ENCODE results near the gene HHAT.

The HHAT gene

DNA sequence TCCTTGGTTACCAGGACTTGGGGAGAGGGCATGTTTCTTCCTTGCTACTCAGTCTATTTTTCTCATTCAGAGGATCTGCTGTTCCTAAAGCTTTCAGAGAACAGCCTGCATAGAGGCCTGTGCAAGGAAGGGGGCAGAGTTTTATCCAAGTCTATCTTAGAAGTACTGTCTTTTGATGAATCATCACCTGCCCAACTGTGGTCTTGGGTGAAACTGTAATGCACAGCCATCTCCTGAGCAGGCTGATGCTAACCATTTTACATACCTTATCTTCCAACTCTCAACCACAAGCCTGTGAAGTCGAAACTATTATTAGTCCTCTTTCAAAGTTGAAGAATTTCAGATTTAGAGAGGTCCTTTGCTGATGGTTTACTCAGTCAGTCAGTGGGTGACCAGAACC lies 368.0 kb downstream of the HHAT start:
- no peak for DNase-seq

DNA sequence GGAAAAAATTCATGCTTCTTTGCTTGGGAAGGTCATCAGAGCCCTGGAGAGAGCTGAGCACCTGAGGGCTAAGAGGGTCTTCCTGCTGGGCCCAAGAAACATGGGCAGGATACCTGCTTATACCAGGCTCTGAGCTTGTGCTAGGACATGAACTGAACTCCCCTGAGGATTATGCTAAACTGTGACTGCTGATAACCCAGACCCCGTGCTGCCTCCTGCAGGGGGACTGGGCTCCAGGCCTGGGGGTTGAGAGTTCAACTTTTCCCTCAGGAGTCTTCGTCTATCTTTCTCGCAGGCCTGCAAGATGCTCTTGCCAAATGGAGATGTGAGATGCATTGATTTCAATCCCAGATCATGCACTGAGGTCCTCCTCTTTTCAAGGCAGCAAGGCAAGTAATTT lies 368.5 kb downstream of the HHAT start:
- DNase-seq: no peak

DNA sequence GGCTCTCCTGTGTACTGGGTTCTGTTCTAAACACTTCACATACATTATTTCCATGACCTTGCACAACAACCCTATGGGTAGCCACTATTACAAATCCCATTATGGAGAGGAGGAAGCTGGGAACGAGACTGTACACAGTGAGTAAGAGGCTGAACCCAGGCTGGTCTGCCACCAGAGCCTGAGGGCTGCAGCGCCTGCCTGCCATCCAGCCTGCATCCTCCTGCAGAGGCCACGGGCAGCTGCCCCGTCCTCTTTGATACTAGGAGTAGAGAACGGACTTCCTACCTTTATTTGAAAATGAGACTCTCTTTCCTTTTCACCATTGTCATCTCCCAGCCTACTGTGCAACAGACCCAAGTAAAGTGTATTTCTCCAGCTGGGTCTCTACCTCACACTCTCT lies 370.0 kb downstream of the HHAT start:
- no peak for DNase-seq

DNA sequence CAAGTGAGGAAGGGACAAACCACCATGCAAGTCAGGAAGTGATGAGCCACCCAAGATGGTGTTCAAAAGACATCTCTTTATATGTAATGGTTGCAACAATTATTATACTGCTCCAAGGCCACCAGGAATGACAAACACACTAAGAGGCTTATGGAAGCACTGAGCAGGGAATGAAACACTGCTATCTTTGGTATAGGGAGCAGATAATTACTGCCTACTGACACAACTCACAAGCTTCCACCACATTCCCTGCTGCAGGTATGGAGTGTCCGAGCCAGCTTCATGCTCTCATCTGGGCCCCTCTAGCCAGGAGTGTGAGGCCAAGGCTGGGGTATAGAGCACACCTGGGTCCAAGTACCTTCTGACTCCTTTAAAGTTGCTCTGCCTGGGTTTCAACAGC lies 371.4 kb downstream of the HHAT start:
- DNase-seq: no peak

DNA sequence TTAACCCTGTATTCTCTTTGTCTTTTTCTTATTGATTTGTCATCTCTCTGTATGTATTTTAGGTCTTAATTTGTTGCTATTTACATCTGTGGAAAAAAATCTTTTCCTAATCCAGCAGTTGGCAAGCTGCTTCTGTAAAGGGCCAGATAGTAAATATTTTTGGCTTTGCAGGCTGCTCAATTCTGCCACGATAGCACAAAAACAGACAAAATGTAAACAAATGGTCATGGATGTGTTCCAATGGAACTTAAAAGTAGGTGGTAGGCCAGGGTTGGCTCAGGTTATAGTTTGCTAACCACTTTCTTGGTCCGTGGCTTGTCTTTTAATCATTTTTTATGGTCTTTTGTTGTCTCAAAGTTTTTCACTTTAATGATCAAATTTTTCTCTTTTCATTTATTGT lies 371.8 kb downstream of the HHAT start:
- no peak for DNase-seq

DNA sequence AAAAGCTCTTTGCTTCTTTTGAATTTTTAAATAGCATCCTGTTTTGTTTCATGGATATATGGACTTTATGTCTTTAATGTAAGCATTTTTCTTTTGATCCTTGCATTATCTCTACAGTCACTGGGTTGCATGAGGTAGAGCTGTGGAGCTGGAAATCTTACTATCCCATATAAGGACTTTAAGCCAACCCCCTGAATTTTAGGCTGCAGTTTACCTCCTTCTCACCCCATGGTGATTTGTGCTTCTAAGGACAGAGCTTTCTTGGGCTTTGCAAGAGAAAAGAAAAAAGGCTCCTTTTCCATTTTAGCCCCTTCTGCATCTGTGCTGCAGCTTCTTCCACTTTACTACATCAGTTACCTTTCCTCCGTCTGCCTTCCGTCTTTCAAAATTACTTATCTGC lies 373.8 kb downstream of the HHAT start:
- no peak for DNase-seq

DNA sequence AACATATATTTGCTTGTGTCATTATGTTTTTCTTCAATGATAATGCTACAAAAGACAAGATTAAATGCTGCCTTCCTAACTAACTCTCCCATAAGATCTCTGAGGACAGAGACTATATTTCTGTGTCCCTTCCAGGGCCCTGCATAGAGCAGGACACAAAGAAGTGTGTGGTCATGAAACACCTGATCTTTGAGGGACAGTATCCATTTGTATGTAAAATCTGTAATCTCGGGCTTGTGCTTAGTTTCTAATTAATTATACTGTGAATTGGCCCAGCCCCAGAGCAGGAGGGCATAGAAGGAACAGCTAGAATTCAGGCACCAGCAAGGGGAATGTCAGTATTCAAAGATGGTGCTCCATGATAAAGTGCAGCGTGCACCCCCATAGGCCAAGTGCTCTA lies 374.9 kb downstream of the HHAT start:
- DNase-seq: no peak

DNA sequence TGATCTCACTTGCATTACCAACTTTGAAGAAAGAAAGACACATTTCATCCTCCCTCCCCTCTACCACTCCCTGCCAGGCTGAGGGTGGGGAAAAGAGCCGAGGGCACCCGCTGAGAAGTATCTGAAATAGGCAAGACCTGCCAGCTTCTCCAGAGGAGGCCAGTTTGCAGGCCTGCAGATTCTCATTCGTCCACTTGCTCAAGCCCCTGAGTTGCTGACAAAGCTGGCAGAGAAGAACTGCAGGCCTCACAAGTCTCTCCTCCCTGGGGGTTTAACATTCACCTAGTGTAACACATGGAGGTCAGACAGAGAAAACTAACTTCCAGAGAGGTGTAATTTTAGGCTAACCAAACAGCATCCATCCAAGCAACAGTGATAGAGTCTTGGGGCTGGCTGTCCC lies 376.4 kb downstream of the HHAT start:
- DNase-seq: no peak

DNA sequence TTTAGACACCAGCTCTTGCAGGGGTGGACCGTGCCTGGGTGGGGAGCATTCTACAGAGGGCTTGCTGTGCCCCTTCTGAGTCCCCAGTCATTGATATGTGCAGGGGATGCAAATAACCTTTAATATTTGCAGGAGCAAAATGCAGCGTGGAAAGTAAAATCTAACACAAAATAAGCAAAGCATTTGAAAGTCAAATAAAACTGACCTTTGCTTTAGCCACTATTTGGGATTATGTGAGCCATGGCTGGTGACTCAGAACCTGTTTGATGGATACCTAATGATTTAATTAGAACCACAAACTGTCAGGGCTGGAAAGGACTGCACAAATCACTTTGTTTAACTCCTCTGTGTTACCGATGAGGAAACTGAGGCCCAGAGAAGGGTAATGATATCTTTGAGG lies 377.5 kb downstream of the HHAT start:
- DNase-seq: no peak

DNA sequence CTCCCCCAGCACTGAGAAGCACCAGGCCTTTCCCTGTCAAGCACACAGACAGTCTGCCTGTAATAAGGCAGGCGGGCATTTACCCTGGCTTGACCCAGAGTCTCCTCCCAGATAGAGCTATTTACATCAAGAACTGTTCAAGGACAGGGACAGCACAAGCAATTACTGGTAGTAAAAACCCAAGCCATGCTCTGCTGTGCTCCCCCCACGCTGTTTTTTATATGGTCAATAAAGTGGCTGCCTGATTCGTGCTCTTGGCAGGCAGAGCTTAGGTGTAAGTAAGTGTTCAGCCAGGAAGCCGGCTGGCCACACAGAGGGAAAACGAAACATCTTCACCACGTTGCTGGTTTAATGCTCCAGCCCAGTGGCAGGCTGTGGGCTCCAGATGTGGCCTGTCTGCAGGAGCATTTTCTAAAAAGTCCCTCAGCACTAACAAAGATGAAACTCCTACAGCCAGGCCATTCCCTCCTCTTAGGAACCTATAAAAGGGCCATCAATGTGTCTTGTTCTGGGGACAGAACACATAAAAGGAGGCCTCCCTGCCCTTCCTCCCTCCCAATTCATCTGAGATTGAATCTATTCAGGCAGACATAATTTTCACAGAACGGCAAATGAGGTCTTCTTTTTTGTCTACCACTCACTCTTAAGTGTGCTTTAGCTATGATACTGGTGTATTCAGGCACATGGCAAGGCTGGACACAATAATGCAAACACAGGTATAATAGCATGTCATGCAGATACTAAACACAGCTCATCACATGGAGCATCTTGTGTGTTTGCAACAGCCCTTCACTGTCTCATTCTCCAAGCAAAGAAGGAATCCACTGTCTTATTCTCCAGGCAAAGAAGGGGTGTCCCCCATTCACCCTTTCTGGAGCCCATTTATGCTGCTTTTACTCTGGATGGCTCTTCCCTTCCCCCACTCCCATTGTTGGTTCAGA lies 378.9 kb downstream of the HHAT start:
- no peak for DNase-seq

DNA sequence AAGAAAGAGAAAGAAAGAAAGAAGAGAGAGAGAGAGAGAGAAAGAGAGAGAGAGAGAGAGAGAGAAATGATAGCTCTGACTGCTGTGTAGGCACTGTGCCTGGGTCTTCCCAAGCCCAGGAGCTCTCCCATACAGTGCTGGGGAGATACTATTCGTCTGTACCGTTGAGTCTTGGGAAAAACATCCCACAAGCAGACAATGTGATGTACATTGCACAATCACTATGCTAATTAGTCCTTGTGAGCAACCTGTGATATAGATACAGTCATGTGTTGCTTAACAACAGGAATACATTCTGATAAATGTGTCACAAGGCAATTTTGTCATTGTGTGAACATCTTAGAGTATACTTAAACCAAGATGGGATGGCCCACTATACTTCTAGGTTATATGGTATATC lies 381.0 kb downstream of the HHAT start:
- DNase-seq: no peak

DNA sequence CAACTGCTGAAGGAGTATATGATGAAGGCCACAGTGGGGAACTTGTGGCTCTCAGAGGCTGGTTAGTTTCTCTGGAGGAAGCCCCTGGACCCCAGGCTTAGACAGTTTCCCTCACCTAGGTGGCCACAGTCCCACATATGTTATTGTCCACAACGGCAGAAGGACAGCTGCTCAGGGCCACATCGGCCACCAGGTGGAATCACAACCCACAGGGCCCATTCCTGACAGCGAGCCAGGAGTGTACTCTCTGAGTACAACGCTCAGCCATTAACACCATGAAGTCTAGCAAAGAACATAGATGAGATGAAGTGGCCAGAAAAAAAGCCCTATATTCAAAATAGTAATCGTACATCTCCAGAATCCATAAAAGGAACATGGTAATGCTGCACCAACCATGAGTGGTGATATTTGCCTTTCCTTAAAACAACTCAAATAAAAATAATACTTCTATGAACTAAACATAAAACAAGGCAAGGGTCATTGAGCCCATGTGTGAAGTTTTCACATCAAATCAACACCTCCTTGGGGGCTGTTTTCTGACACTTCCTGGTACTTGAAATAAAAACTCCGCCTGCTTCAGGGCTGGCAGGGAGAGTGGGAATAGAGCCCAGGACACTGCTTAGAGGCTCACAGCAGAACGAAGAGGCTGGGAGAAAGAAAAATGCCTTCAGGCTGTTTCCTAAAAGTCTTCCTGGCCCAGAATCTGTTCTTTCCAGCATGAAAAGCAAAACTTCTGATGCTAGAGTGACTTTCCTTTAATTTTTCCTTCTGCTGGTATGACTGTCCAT lies 383.3 kb downstream of the HHAT start:
- DNase-seq: no peak

DNA sequence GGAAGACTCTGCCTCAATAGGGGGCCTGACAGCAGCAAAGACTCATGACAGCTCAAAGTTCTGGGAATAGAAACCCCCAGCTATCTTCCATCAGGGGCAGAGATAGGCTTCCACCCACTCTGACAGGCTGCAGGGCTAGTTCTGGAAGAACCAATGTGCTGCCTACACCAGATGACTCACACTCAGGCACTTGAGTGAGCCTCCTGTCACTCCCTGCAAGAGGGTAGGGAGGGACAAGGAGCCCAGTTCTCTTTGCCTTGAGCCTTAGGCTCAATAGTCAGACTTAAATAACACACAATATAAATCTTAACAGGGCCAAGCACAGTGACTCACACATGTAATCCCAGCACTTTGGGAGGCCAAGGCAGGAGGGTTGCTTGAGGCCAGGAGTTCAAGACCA lies 386.4 kb downstream of the HHAT start:
- no peak for DNase-seq

DNA sequence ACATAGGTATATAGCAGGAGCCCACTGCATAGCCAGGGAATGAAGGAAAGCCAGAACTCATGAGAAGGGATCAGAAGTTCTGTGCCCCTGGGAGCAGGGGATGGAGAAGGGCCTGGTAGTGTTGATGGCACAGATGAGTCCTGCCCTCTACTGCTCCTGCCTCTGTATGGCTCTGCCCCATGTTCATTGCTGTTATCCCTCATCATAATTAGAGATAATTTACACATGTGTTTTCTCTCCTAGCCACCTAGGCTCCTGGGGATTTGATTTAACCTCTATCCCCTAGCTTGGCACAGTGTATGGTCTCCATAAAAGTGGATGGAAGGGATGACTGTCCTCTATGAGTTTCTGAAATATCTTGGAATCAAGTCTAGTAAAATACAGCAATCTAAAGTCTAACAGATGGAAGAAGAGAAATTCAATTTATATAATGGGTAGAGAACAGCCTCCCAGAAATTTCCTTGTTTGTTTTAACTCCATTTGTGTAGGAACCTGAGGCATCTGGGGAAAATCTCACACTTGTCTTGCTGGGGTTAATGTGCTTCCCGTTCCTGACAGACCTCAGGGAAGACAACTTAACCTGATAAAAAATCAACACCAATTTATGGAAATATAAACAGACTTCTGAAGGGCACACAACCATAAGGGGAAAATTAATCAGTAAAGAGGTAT lies 393.8 kb downstream of the HHAT start:
- DNase-seq: no peak

DNA sequence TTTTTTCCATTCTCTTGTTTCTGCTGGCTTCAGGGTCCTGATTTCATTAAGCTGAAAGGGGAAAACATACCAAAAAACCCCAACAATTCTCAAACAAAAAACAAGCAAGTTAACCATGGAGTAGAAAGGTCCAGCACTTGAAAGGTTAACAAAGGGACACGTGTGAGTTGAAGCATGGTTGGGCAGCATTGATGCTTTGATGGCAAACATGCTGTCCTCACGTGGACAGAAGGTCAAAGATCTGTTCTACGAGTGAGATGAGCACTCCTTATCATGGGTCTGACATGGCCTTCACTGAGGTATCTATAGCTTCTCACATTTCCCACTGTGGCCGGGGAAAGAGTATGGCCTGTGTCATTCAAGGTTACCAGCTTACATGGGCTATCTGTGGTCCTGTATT lies 394.9 kb downstream of the HHAT start:
- no peak for DNase-seq

DNA sequence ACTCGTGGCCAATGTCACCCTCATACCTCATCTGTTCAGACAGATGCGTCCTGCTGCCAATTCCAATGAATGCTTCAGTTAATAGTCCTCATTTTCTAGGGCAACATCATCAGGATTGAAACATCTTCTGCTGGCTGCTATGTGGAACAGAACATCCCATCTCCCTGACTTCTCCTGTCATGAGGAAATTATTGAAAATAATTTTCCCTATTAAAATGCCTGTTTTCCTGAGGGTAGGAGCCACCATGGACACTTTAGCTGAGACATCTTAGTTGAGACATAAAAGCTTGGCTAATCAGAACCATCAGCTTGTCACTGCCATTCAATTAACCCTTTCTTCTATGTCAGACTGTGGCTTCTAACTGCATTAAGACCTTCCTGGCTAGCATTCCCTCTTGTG lies 396.1 kb downstream of the HHAT start:
- DNase-seq: no peak
